NCI-H460 (cell line): ENCODE data around the gene SMIM5. TPM values are rescaled to one million over a fixed set of nuclear protein-coding genes. Genes with fewer than 3 reads are reported as not detected.
A peak's percentile ranks its signal among the peaks of the same experiment; 100 is the strongest.

Experiments used
- DNase-seq: peaks from one replicate; pipeline ENCODE4 v3.0.0-alpha.2; 2016; ENCODE audit warnings: low read depth; ENCODE audit errors: extremely low read depth
- total RNA-seq: library from RNA; depleted of rRNA; stranded (reverse); fragments of >200 nt; shearing (Covaris generic); gene quantifications from 2 replicates; pipeline ENCODE4 v1.2.3, GENCODE V29; 2014

Gene SMIM5
- total RNA-seq, 1 experiment from 2014 or later = 0.02 TPM

- peak; percentile 64 for DNase-seq
These were observed 31.9 kb upstream of the SMIM5 start for GRCh38 chr17:75601057-75601987.

GRCh38 chr17:75602644-75603043, 30.6 kb upstream of the SMIM5 start:
- no peak for DNase-seq

DNA sequence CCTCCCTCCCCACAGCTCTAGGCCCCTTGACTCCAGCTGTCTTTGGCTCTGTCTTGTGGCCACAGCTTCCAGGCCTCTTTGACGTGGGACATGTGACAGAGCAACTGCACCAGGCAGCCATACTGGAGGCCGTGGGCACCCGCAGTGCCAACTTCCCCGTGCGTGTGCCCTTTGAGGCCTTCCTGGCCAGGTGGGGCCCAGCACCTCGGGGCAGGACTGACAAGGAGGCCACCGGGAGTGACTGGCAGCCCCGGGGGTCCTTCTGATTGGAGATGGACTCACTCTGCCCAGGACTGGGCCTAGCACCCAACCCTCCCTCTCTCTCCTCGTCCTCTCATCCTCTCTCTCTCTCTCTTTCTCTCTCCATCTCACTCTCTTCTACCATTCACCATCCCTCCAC, 30.1 kb upstream of the SMIM5 start:
- no peak for DNase-seq

- DNase-seq = no peak
These were observed 29.1 kb upstream of the SMIM5 start for GRCh38 chr17:75604034-75604695.

DNA sequence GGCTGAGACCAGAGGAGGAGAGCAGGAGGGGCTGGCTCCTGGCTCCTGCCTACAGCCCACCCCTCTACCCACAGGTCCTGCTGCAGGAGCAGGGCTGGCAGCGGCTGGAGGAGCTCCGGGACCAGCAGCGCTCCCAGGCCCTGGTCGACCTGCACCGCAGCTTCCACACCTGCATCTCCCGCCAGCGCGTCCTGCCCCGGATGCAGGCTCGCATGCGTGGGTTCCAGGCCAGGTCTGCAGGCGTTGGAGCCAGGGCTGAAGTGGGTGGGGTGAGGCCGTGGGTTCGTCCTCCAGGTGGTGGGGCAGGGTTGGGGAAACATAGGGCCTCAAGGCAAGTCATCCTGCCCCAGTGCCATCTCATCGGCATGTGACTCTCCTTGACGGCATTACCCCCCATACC, 27.4 kb upstream of the SMIM5 start:
- DNase-seq = no peak

- no peak for DNase-seq
These were observed 26.1 kb upstream of the SMIM5 start for GRCh38 chr17:75607086-75607485.

- DNase-seq = no peak
These were observed 22.9 kb upstream of the SMIM5 start for GRCh38 chr17:75610103-75610984.

DNA sequence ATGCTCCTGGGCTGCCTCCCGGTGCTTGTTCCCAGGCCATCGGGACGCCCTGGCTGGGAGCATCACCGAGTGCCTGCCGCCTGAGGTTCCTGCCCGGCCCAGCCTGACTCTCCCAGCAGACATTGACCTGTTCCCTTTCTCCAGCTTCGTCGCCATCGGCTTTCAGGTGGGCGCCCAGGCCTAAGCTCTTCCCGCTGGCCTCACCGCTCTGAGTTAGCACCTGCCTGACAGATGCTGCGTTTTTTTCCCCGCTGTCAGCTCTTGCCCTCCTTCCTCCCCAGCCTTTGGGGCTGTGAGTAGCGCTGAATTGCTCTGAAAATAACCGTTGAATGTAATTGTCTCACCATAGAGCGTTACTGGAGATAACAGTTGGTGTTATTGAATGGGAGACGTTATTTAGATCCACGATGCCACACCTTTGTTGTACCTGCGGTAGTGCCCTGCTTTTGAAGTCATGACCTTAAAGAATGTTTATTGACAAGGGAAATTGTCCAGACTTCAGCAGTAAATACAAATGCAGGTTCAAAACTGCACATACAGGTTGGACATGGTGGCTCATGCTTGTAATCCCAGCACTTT, 21.3 kb upstream of the SMIM5 start:
- DNase-seq = no peak

DNA sequence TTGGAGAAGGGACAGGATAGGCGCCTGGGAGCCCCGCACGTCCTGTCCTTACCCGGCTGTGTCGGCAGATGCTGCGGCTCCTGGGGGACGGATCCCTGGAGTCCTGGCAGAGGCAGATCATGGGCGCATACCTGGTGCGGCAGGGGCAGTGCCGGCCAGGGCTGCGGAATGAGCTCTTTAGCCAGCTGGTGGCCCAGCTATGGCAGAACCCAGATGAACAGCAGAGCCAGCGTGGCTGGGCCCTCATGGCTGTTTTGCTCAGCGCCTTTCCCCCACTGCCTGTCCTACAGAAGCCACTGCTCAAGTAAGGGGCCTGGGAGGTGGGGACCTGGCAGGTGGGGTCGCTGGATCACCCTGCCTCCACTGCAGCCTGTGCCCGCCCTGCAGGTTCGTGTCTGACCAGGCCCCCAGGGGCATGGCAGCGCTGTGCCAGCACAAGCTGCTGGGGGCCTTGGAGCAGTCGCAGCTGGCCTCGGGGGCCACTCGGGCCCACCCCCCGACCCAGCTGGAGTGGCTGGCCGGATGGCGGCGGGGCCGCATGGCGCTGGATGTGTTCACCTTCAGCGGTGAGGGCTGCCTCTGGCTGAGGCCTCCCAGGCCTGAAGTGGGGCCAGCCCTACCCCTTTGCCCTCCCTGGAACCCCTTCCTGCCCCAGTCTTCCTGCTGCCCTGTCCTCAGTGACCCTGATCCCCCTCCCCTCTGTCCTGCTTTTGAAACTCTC, 20.2 kb upstream of the SMIM5 start:
- DNase-seq = no peak

- no peak for DNase-seq
These were observed 19.2 kb upstream of the SMIM5 start for GRCh38 chr17:75614006-75614405.

- no peak for DNase-seq
These were observed 18.5 kb upstream of the SMIM5 start for GRCh38 chr17:75614556-75615270.

DNA sequence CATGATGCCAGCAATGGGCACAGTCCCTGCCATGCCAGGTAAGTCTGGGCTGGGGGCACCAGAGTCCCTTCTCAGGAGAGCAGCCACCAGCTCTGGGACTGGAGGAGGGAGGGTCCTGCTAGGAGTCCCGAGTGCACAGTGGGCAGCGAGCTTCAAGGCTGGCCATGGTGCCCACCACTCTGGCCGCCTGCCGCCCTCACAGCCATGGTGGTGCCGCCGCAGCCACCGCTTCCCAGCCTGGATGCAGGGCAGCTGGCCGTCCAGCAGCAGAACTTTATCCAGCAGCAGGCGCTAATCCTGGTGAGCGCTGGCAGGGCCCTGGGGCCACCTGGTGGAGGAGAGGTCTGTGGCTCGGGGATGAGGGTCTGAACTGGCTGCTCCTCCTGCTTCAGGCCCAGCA, 17.9 kb upstream of the SMIM5 start:
- no peak for DNase-seq

- no peak for DNase-seq
These were observed 16.6 kb upstream of the SMIM5 start for GRCh38 chr17:75616521-75617122.

- DNase-seq = no peak
These were observed 16.0 kb upstream of the SMIM5 start for GRCh38 chr17:75617218-75617617.

DNA sequence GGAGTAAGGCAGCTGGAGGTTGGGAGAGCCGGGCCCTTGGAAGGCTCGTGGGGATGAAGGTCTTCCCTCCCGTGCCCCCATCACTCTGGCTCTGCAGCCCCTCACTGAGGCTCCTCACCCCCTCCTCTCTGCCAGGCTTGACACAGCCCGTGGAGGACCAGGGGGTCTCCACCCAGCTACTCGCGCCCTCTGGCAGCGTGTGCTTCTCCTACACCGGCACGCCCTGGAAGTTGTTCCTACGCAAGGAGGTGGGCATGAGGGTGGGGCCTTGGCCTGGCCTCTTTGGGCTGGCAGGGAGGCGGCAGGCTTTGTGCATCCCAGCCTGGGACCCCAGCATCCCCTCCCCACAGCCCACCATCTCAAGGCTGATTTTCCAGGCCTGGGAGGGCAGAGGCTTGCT, 15.6 kb upstream of the SMIM5 start:
- DNase-seq = no peak

DNA sequence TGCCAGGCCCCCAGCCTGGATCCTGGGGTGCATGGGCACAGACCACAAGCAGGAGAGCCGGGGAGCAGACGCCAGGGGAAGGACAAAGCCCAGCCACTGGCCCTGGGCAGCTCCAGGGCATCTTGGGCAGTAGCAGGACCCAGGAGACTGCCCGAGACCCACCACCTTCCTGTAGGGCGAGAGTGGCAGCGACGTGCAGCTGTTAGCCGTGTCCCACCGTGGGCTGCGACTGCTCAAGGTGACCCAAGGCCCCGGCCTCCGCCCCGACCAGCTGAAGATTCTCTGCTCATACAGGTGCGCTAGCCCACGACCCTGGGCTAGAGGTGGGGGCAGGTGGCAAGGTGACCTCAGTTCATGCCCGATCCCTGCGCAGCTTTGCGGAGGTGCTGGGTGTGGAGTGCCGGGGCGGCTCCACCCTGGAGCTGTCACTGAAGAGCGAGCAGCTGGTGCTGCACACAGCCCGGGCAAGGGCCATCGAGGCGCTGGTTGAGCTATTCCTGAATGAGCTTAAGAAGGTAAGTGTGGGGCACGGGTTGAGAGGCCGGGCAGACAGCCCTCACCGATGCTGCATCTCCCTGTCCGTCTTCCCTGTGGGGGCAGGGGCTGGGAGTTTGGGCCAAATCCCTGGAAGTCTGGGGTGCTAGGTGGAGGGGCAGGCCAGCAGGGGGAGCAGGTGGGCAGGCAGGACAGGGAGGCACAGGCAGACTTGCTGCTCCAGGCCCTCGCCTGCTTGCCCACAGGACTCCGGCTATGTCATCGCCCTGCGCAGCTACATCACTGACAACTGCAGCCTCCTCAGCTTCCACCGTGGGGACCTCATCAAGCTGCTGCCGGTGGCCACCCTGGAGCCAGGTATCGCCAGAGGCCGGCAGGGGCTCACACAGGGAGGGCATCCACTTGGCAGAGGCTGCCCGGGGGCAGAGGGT, 13.5 kb upstream of the SMIM5 start:
- DNase-seq = no peak

DNA sequence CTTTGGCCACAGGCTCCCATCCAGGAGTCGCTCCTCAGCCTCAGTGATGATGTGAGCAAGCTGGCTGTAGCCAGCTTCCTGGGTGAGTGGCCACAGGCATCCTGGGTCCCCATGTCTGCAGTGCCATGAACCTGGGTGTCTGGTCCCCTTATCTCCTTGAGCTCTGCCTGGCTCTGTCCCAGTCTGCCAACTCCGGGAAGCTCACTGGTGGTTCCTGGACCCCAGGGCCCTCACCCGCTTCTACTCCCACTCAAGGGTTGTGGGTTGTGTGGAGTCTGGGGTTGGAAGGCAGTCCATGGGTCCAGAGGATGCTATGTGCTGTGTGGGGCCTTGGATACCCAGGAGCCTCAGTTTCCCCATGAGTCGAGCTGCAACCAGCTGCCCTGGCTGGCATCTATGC, 11.7 kb upstream of the SMIM5 start:
- DNase-seq = no peak

GRCh38 chr17:75622076-75622475, 11.2 kb upstream of the SMIM5 start:
- DNase-seq = no peak
